ENCODE results near the gene FAM237B. TPM values are rescaled to one million over a fixed set of nuclear protein-coding genes. Genes with fewer than 3 reads are reported as not detected.

FAM237B gene
- total and polyA plus RNA-seq, 2 of the 13 experiments (the other 11 are each of a cell fraction or from before 2014, with no cell fraction given) = not detected

GRCh38 chr7:90320014-90320413, 1.1 kb downstream of the FAM237B start:
- DNase-seq (ENCODE audit: low spot score) (no peak), ATAC-seq (no peak), FAIRE-seq (no peak)
- intact Hi-C loops (cut with micrococcal nuclease; ENCODE audit: unreplicated experiment) (no loop called here), in situ Hi-C loops (cut with HindIII; ENCODE audit: extremely low pct_ligation_motif_present, low pct_unique_long_range_greater_than_20kb) (no loop called here)
- H2AFZ ChIP-seq (ENCODE audit: low read length) = no peak overlapping the region
- H3K27ac ChIP-seq (ENCODE audit: extremely low read length, insufficient read depth, low read length) = no peak overlapping the region
- H3K4me3 ChIP-seq (replicated peaks in 1 of 3; ENCODE audit: insufficient read depth in 1 of 3, low read depth in 2 of 3, low read length in 3 of 3) = no peak overlapping the region
- H3K4me2 ChIP-seq (ENCODE audit: low read depth, low read length) = no peak overlapping the region
- no peaks in the 10 kb centered on the region for H3K79me2 ChIP-seq (ENCODE audit: insufficient read depth, low read length)
- ChIA-PET CTCF (ENCODE audit: low intra/inter-chr PET ratio, low total read pairs) (no interaction called here), POLR2A (no interaction called here)
- TF ChIP-seq ZNF550 (CRISPR knock-in tag; IDR thresholded peaks at IDR 0.05; ENCODE audit: borderline replicate concordance) (no peak), ZNF282 (IDR thresholded peaks at IDR 0.05; ENCODE audit: partially characterized antibody) (no peak), DZIP1 (CRISPR knock-in tag; IDR thresholded peaks at IDR 0.05) (no peak), ZC3H13 (CRISPR knock-in tag; IDR thresholded peaks at IDR 0.05) (no peak), RFXANK (CRISPR knock-in tag; IDR thresholded peaks at IDR 0.05) (no peak), ZBTB40 (IDR thresholded peaks at IDR 0.05) (no peak), ZBTB40 (CRISPR knock-in tag; IDR thresholded peaks at IDR 0.05) (no peak), NR1H2 (CRISPR knock-in tag; IDR thresholded peaks at IDR 0.05; ENCODE audit: borderline replicate concordance, low read depth) (no peak), FUBP1 (CRISPR knock-in tag; IDR thresholded peaks at IDR 0.05; ENCODE audit: borderline replicate concordance) (no peak), CC2D1A (CRISPR knock-in tag; IDR thresholded peaks at IDR 0.05) (no peak)
- no peak overlapping the region for H3K9ac ChIP-seq (ENCODE audit: insufficient read depth, low read depth, low read length)
- H3K36me3 ChIP-seq (replicated peaks in 1 of 2; ENCODE audit: control insufficient read depth in 1 of 2, insufficient read depth in 2 of 2, low read length in 2 of 2) = no peaks in the 10 kb centered on the region
- no peaks in the 10 kb centered on the region for H3K9me3 ChIP-seq (ENCODE audit: low read length)
- H4K20me1 ChIP-seq (ENCODE audit: insufficient read depth, low read length) = no peaks in the 10 kb centered on the region
- H3K27me3 ChIP-seq (ENCODE audit: control insufficient read depth in 1 of 2, insufficient read depth in 2 of 2, low read length in 2 of 2) = peaks cover 0 to 32% of the 10 kb centered on the region in 2 experiments; a peak in 3 of 5 replicates
- WGBS (ENCODE audit: low lambda C conversion rate) = 43% methylated on average over 7 of the region's 7 CpGs
- BruUV-seq (replicated peaks) = no TSS peak
- no peaks in the 10 kb centered on the region for H3K4me1 ChIP-seq (ENCODE audit: insufficient read depth, low read length)
